Measurements from ENCODE around the gene MSH5. TPM values are rescaled to one million over a fixed set of nuclear protein-coding genes. Genes with fewer than 3 reads are reported as not detected.
A peak's percentile ranks its signal among the peaks of the same experiment; 100 is the strongest.

Gene MSH5
- total and polyA plus RNA-seq, 9 of the 15 experiments (the other 6 are each of a cell fraction or from before 2014, with no cell fraction given) = 12.5 to 104 (median 46.6) TPM

DNA sequence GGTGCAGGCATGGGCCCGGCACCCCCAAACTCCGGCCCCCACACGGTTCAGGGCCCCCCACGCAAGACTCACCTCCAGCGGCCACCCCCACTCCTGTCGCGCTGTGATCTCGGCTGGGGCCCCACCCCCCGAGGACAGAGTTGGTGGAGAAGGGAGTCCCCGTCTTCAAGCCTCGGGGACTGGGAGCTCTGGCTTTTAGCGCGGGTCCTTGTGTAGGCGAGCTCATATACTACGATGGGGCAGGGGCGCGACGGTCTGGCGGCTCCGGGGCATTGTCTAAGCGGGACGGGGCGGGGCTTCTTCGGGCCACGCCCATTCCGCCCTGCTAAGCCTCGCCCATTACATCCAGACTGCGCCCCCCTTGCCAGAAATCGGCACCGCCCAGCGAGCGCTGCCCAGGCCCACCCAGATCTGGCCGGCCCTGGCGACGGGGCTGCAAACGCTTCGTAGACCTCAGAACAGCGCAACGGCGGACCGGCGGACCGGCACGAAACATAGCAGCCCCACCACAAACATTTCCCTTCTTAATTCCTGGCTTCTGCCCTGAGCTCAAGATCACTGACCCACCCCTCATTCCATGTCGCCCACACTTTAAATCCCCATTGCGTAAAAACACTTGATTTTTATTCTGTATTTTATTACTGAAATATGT, 9.7 kb upstream of the MSH5 start (continued):
- TF ChIP-seq, protein P1, sequence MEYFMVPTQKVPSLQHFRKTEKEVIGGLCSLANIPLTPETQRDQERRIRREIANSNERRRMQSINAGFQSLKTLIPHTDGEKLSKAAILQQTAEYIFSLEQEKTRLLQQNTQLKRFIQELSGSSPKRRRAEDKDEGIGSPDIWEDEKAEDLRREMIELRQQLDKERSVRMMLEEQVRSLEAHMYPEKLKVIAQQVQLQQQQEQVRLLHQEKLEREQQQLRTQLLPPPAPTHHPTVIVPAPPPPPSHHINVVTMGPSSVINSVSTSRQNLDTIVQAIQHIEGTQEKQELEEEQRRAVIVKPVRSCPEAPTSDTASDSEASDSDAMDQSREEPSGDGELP (CRISPR knock-in tag; IDR thresholded peaks at IDR 0.05; ENCODE audit: borderline replicate concordance) = no peak
- TF ChIP-seq GABPB1 (CRISPR knock-in tag; IDR thresholded peaks at IDR 0.05) (no peak), TSC22D4 (tag; IDR thresholded peaks at IDR 0.05) (no peak), CBX8 (IDR thresholded peaks at IDR 0.05; ENCODE audit: borderline replicate concordance, extremely low read depth, low read depth, low read length, poor library complexity, severe bottlenecking) (no peak), SP2 (IDR thresholded peaks at IDR 0.05; ENCODE audit: extremely low read depth, low read depth, low read length, poor library complexity, severe bottlenecking) (peak; percentile 16), ZFP30 (CRISPR knock-in tag; IDR thresholded peaks at IDR 0.05; ENCODE audit: borderline replicate concordance) (peak; percentile 87; the same call in 1 of the 2 replicates), NCOA1 (IDR thresholded peaks at IDR 0.05; ENCODE audit: low read depth) (no peak), WHSC1 (IDR thresholded peaks at IDR 0.05; ENCODE audit: low read length) (no peak), NEUROD1 (IDR thresholded peaks at IDR 0.05; ENCODE audit: borderline replicate concordance, low read depth, low read length, partially characterized antibody) (peak; percentile 66), NCOA6 (IDR thresholded peaks at IDR 0.05) (no peak), SIRT6 (IDR thresholded peaks at IDR 0.05; ENCODE audit: low read depth, low read length) (peak; percentile 93), ZNF124 (CRISPR knock-in tag; IDR thresholded peaks at IDR 0.05) (no peak), SREBF1 (IDR thresholded peaks at IDR 0.05; ENCODE audit: borderline replicate concordance, low read depth, low read length) (no peak; the same call in 1 of the 2 replicates), RBM39 (optimal IDR thresholded peaks at IDR 0.05; ENCODE audit: low read depth, low read length) (no peak), ESRRB (CRISPR knock-in tag; IDR thresholded peaks at IDR 0.05; ENCODE audit: borderline replicate concordance) (peak; percentile 96), RBBP5 (IDR thresholded peaks at IDR 0.05; ENCODE audit: borderline replicate concordance, insufficient read depth, low read length, poor library complexity, severe bottlenecking) (peak; percentile 22), PTTG1 (tag; IDR thresholded peaks at IDR 0.05; ENCODE audit: low read depth) (no peak), MYBL2 (IDR thresholded peaks at IDR 0.05; ENCODE audit: low read depth) (no peak), MYBL2 (CRISPR knock-in tag; IDR thresholded peaks at IDR 0.05; ENCODE audit: borderline replicate concordance) (no peak), KLF13 (tag; IDR thresholded peaks at IDR 0.05; ENCODE audit: borderline replicate concordance, low read depth) (no peak), PML (IDR thresholded peaks at IDR 0.05; ENCODE audit: low read length) (peak; percentile 86), ARID1B (IDR thresholded peaks at IDR 0.05) (no peak), ZNF174 (CRISPR knock-in tag; IDR thresholded peaks at IDR 0.05) (peak; percentile 89; the same call in 1 of the 2 replicates)
- TF ChIP-seq, protein P2, sequence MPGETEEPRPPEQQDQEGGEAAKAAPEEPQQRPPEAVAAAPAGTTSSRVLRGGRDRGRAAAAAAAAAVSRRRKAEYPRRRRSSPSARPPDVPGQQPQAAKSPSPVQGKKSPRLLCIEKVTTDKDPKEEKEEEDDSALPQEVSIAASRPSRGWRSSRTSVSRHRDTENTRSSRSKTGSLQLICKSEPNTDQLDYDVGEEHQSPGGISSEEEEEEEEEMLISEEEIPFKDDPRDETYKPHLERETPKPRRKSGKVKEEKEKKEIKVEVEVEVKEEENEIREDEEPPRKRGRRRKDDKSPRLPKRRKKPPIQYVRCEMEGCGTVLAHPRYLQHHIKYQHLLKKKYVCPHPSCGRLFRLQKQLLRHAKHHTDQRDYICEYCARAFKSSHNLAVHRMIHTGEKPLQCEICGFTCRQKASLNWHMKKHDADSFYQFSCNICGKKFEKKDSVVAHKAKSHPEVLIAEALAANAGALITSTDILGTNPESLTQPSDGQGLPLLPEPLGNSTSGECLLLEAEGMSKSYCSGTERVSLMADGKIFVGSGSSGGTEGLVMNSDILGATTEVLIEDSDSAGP (CRISPR knock-in tag; IDR thresholded peaks at IDR 0.05) = no peak
- TF ChIP-seq, protein P3, sequence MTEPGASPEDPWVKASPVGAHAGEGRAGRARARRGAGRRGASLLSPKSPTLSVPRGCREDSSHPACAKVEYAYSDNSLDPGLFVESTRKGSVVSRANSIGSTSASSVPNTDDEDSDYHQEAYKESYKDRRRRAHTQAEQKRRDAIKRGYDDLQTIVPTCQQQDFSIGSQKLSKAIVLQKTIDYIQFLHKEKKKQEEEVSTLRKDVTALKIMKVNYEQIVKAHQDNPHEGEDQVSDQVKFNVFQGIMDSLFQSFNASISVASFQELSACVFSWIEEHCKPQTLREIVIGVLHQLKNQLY (CRISPR knock-in tag; conservative IDR thresholded peaks at IDR 0.05) = peak in 1 of 2 experiments; percentile 97; a peak in 2 of 4 replicates
